ENCODE results near the gene HOXB8. TPM values are rescaled to one million over a fixed set of nuclear protein-coding genes. Genes with fewer than 3 reads are reported as not detected.

The HOXB8 gene
- total and polyA plus RNA-seq, 2 of the 13 experiments (the other 11 are each of a cell fraction or from before 2014, with no cell fraction given) = not detected

DNA sequence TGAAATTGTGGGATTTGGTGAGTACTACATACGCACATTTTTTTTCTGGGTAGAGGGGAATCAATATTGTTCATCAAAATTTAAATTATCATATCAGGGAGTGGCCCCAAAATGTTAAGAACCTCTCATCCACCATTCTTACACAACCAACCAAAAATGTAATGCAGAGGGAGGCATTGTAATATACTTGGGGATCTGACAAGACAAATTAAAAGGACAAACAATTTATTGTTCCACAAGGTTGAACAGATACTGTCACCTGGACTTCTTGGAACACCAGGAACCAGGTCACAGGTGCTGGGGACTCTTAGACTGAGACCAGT is 25.7 kb upstream of the HOXB8 start (continued):
- TF ChIP-seq, protein P1, sequence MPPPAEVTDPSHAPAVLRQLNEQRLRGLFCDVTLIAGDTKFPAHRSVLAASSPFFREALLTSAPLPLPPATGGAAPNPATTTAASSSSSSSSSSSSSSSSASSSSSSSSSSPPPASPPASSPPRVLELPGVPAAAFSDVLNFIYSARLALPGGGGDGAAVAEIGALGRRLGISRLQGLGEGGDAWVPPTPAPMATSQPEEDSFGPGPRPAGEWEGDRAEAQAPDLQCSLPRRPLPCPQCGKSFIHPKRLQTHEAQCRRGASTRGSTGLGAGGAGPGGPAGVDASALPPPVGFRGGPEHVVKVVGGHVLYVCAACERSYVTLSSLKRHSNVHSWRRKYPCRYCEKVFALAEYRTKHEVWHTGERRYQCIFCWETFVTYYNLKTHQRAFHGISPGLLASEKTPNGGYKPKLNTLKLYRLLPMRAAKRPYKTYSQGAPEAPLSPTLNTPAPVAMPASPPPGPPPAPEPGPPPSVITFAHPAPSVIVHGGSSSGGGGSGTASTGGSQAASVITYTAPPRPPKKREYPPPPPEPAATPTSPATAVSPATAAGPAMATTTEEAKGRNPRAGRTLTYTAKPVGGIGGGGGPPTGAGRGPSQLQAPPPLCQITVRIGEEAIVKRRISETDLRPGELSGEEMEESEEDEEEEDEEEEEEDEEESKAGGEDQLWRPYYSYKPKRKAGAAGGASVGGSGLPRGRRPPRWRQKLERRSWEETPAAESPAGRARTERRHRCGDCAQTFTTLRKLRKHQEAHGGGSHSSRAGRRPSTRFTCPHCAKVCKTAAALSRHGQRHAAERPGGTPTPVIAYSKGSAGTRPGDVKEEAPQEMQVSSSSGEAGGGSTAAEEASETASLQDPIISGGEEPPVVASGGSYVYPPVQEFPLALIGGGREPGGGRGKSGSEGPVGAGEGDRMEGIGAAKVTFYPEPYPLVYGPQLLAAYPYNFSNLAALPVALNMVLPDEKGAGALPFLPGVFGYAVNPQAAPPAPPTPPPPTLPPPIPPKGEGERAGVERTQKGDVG (CRISPR knock-in tag; IDR thresholded peaks at IDR 0.05; ENCODE audit: borderline replicate concordance) = no peak
- TF ChIP-seq ZNF549 (CRISPR knock-in tag; IDR thresholded peaks at IDR 0.05) = no peak
- TF ChIP-seq CC2D1A (CRISPR knock-in tag; IDR thresholded peaks at IDR 0.05) = no peak
- TF ChIP-seq ZNF605 (CRISPR knock-in tag; IDR thresholded peaks at IDR 0.05) = no peak

DNA sequence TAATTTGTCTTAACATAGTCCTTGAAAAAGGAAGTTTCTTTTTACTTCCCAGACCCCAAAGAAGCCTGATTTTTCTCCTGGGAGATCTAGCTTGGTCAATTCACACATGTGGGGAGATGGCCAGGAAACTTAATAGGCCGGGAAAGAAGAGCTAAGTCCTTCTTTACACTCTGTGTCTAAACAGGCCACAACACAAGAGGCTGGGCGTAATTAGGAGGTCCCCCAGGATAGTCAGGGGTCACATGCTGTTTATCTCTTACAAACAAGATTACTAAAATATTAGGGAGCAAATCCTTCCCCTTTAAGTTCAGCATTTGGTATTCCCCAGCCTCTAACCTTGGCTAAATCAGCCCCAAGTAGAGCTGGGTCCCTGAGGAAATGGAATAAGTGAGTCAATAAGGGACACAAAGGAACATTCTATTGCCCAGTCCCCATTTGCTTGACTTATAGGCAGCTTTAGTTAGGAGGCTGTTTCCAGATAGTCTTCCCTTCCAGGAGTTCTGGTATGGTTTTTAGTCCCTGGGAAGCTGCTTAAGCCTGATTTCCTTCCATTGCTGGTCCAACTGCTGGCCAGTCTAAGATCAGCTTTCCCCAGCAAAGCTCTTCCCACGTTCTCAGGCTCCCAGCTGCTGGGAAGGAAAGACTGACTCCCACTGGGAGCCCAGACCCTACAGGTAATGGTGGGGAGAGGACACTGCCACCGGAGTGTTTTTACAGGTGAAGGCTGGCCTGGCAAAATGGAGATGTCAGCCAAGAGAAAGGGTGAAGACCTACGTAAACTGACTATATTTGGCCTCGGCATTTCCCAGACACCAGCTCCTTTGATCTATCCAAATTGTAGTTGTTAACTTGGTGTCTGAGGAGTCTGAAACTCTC is 25.1 kb upstream of the HOXB8 start:
- ATAC-seq (no peak), FAIRE-seq (no peak), DNase-seq (ENCODE audit: low spot score) (no peak)
- Histone ChIP-seq H3K4me1 (ENCODE audit: insufficient read depth, low read length) (0 out of 2 replicates have a peak, but pooled peaks cover 4% of the 10 kb centered on the region), H3K79me2 (ENCODE audit: insufficient read depth, low read length) (no peaks in the 10 kb centered on the region), H3K4me3 (replicated peaks in 1 of 3; ENCODE audit: insufficient read depth in 1 of 3, low read depth in 2 of 3, low read length in 3 of 3) (no peak overlapping the region), H3K9me3 (ENCODE audit: low read length) (no peaks in the 10 kb centered on the region), H3K36me3 (replicated peaks in 1 of 2; ENCODE audit: control insufficient read depth in 1 of 2, insufficient read depth in 2 of 2, low read length in 2 of 2) (no peaks in the 10 kb centered on the region), H3K27me3 (ENCODE audit: control insufficient read depth in 1 of 2, insufficient read depth in 2 of 2, low read length in 2 of 2) (peaks cover 22 to 97% of the 10 kb centered on the region in 2 experiments), H3K4me2 (ENCODE audit: low read depth, low read length) (no peak overlapping the region), H2AFZ (ENCODE audit: low read length) (no peak overlapping the region), H3K9ac (ENCODE audit: insufficient read depth, low read depth, low read length) (no peak overlapping the region), H4K20me1 (ENCODE audit: insufficient read depth, low read length) (no peaks in the 10 kb centered on the region), H3K27ac (ENCODE audit: extremely low read length, insufficient read depth, low read length) (no peak overlapping the region)
- WGBS (ENCODE audit: low lambda C conversion rate) = 11% methylated on average over 6 of the region's 6 CpGs
- in situ Hi-C loops (cut with HindIII; ENCODE audit: extremely low pct_ligation_motif_present, low pct_unique_long_range_greater_than_20kb) = no loop called here
- BruUV-seq (replicated peaks) = no TSS peak
- CTCF ChIA-PET (ENCODE audit: low intra/inter-chr PET ratio, low total read pairs) = no interaction called here
- POLR2A ChIA-PET = no interaction called here
- intact Hi-C loops (cut with micrococcal nuclease; ENCODE audit: unreplicated experiment) = no loop called here
- TF ChIP-seq FOXK2 (IDR thresholded peaks at IDR 0.05) (no peak), ZSCAN12 (CRISPR knock-in tag; IDR thresholded peaks at IDR 0.05) (no peak), ZNF446 (CRISPR knock-in tag; IDR thresholded peaks at IDR 0.05) (no peak), ZNF333 (CRISPR knock-in tag; IDR thresholded peaks at IDR 0.05; ENCODE audit: borderline replicate concordance) (no peak), ZNF121 (CRISPR knock-in tag; IDR thresholded peaks at IDR 0.05) (no peak), ZFAT (CRISPR knock-in tag; conservative IDR thresholded peaks at IDR 0.05) (no peak), ARNTL (CRISPR knock-in tag; IDR thresholded peaks at IDR 0.05) (no peak), ZNF251 (CRISPR knock-in tag; IDR thresholded peaks at IDR 0.05) (no peak), IRF2 (CRISPR knock-in tag; IDR thresholded peaks at IDR 0.05) (no peak), ARNT2 (CRISPR knock-in tag; IDR thresholded peaks at IDR 0.05; ENCODE audit: low read depth) (no peak)
- TF ChIP-seq, protein P2, sequence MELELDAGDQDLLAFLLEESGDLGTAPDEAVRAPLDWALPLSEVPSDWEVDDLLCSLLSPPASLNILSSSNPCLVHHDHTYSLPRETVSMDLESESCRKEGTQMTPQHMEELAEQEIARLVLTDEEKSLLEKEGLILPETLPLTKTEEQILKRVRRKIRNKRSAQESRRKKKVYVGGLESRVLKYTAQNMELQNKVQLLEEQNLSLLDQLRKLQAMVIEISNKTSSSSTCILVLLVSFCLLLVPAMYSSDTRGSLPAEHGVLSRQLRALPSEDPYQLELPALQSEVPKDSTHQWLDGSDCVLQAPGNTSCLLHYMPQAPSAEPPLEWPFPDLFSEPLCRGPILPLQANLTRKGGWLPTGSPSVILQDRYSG (CRISPR knock-in tag; IDR thresholded peaks at IDR 0.05) = no peak

All from HepG2 (cell line).